Activated B cell treated with CpG ODN at 0.5 μM for 24 hours (primary cell): ENCODE measurements around the gene COL13A1. TPM values are rescaled to one million over a fixed set of nuclear protein-coding genes. Genes with fewer than 3 reads are reported as not detected.

Experiments
- ATAC-seq: fragments of 200-7000 bp; cut with Tn5 transposase; one replicate; pipeline ENCODE4 v1.10.0; 2021; ENCODE audit warnings: low read depth, mild to moderate bottlenecking, moderate library complexity
- CTCF ChIA-PET: fragments of 350-600 bp; sonication (Branson Sonifier 250); formaldehyde crosslinking; loops from one replicate; lab custom pipeline; 2021; ENCODE audit warnings: antibody characterized with exemption; lab: Charles Lee
- POLR2A ChIA-PET: fragments of 350-600 bp; sonication (Branson Sonifier 250); formaldehyde crosslinking; loops from one replicate; lab custom pipeline; 2021; ENCODE audit warnings: antibody characterized with exemption; lab: Charles Lee
- DNase-seq: peaks from one replicate; pipeline ENCODE4 v3.0.0; 2022
- H3K27ac Mint-ChIP-seq: one replicate; pipeline ENCODE4 v1.8.0; 2020; ENCODE audit warnings: mixed read lengths
- H3K27me3 Mint-ChIP-seq: one replicate; pipeline ENCODE4 v1.8.0; 2021; ENCODE audit warnings: mixed read lengths
- H3K36me3 Mint-ChIP-seq: one replicate; pipeline ENCODE4 v1.8.0; 2021; ENCODE audit warnings: low read depth, mixed read lengths
- H3K4me1 Mint-ChIP-seq: one replicate; pipeline ENCODE4 v1.8.0; 2021; ENCODE audit warnings: mixed read lengths
- H3K4me3 Mint-ChIP-seq: one replicate; pipeline ENCODE4 v1.8.0; 2020; ENCODE audit warnings: mild to moderate bottlenecking, mixed read lengths
- H3K9me3 Mint-ChIP-seq: one replicate; pipeline ENCODE4 v1.8.0; 2020; ENCODE audit warnings: mixed read lengths
- CTCF ChIP-seq: fragments of 200-600 bp; IDR thresholded peaks from one replicate; pipeline ENCODE4 v1.8.0; 2022; ENCODE audit warnings: antibody characterized with exemption, mild to moderate bottlenecking
- intact Hi-C: fragments of 100-400 bp; cut with micrococcal nuclease; formaldehyde crosslinking; loops from one replicate; pipeline ENCODE4 v1.15.1; 2024
- total RNA-seq: library from RNA; stranded (reverse); gene quantifications from 2 replicates; pipeline ENCODE4 v1.2.3, GENCODE V29; 2022

The COL13A1 gene
- total RNA-seq, 1 donor from 2014 or later, result not detected

- Mint-ChIP-seq H3K4me1 (no peaks in the 10 kb centered on the region), H3K9me3 (no peaks in the 10 kb centered on the region), H3K4me3 (no peak overlapping the region), H3K36me3 (no peaks in the 10 kb centered on the region), H3K27me3 (no peaks in the 10 kb centered on the region), H3K27ac (no peak overlapping the region)
- intact Hi-C loops, result no loop called here
- ChIA-PET POLR2A (no interaction called here), CTCF (no interaction called here)
- ATAC-seq (no peak), DNase-seq (no peak)
- TF ChIP-seq CTCF, result no peak
These were observed 21.6 kb upstream of the COL13A1 start for GRCh38 chr10:69780077-69780476.

- ChIA-PET POLR2A (no interaction called here), CTCF (no interaction called here)
- intact Hi-C loops, result no loop called here
- H3K4me1 Mint-ChIP-seq, result no peaks in the 10 kb centered on the region
- peaks cover 3% of the 10 kb centered on the region for H3K27me3 Mint-ChIP-seq
- no peak overlapping the region for H3K4me3 Mint-ChIP-seq
- DNase-seq, result no peak
- ATAC-seq, result no peak
- H3K9me3 Mint-ChIP-seq, result no peaks in the 10 kb centered on the region
- H3K36me3 Mint-ChIP-seq, result no peaks in the 10 kb centered on the region
- no peak overlapping the region for H3K27ac Mint-ChIP-seq
- no peak for TF ChIP-seq CTCF
These were observed 20.1 kb upstream of the COL13A1 start for GRCh38 chr10:69781576-69781975.

- ChIA-PET CTCF (no interaction called here), POLR2A (no interaction called here)
- Mint-ChIP-seq H3K4me3 (no peak overlapping the region), H3K36me3 (no peaks in the 10 kb centered on the region), H3K27me3 (peaks cover 3% of the 10 kb centered on the region), H3K4me1 (no peaks in the 10 kb centered on the region), H3K9me3 (no peaks in the 10 kb centered on the region), H3K27ac (no peak overlapping the region)
- ATAC-seq (no peak), DNase-seq (no peak)
- no peak for TF ChIP-seq CTCF
- intact Hi-C loops, result no loop called here
These were observed 18.2 kb upstream of the COL13A1 start for GRCh38 chr10:69783515-69783914.

GRCh38 chr10:69786791-69787190 is 14.9 kb upstream of the COL13A1 start:
- no peak for DNase-seq
- peaks cover 4% of the 10 kb centered on the region for H3K27me3 Mint-ChIP-seq
- intact Hi-C loops, result no loop called here
- no peaks in the 10 kb centered on the region for H3K36me3 Mint-ChIP-seq
- no peak overlapping the region for H3K4me3 Mint-ChIP-seq
- no peak for ATAC-seq
- CTCF ChIA-PET, result no interaction called here
- no peaks in the 10 kb centered on the region for H3K9me3 Mint-ChIP-seq
- H3K27ac Mint-ChIP-seq, result no peak overlapping the region
- no peak for TF ChIP-seq CTCF
- H3K4me1 Mint-ChIP-seq, result no peaks in the 10 kb centered on the region
- POLR2A ChIA-PET, result no interaction called here

GRCh38 chr10:69787681-69788080 is 14.0 kb upstream of the COL13A1 start:
- ATAC-seq (no peak), DNase-seq (no peak)
- ChIA-PET POLR2A (no interaction called here), CTCF (no interaction called here)
- Mint-ChIP-seq H3K27ac (no peak overlapping the region), H3K36me3 (no peaks in the 10 kb centered on the region), H3K4me3 (no peak overlapping the region), H3K9me3 (no peaks in the 10 kb centered on the region), H3K4me1 (no peaks in the 10 kb centered on the region), H3K27me3 (peaks cover 8% of the 10 kb centered on the region)
- intact Hi-C loops, result no loop called here
- TF ChIP-seq CTCF, result no peak
